ENCODE measurements around the gene CIRBP.

Gene CIRBP

DNA sequence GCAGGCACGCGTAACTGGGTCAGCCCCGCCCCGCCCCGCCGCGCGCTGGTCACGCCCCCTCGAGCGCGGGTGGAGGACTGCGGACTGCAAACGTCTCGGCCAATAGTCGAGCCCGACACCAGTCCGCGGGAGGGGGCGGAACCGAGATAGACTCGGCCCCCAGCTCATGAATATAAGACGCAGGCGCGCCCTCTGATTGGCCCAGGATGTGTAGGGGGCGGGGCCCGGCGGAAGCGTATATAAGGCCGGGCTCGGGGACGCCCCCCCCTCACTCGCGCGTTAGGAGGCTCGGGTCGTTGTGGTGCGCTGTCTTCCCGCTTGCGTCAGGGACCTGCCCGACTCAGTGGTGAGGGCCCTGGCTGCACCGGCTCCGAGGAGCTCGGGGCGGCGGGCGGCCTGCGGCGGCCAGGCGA is at the start of gene CIRBP:
Gene CIRBP (plus strand): TSS at position 268 of the 413 bp plus-strand sequence. CDS start 1,602 bp downstream, outside the sequence.
- in situ Hi-C loops (cut with MboI; ENCODE audit: low sequenced_read_pairs): no loop called here

DNA sequence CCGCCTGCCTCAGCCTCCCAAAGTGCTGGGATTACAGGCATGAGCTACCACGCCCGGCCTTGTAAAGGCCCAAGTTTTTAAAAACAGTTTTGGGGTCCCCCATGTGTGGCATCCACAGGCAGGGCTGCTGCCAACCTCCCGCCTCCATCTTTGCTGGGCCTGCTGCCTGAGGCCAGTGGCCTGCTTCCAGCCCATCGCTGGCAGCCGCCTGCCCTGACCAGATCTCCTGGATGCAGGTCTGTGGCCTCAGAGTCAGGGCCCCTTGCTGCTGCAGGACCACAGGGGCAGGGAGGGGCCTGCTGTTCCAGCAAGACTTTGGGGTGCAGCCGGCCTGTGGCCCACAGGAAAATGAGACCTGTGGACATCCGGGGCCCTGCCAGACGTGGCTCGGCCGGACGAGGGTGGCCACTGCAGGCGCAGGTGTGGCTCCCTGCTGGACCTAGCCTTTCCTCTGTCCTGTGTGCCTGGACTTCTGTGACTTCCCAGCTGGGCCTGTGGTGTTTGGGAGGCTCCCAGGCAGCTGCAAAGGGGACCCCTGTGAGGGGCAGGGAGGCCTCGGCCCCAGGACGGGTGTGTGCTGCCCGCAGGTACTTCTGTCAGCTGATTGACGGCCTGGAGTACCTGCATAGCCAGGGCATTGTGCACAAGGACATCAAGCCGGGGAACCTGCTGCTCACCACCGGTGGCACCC is 49.2 kb upstream of the CIRBP start:
- in situ Hi-C loops (cut with MboI; ENCODE audit: low sequenced_read_pairs): no loop called here

DNA sequence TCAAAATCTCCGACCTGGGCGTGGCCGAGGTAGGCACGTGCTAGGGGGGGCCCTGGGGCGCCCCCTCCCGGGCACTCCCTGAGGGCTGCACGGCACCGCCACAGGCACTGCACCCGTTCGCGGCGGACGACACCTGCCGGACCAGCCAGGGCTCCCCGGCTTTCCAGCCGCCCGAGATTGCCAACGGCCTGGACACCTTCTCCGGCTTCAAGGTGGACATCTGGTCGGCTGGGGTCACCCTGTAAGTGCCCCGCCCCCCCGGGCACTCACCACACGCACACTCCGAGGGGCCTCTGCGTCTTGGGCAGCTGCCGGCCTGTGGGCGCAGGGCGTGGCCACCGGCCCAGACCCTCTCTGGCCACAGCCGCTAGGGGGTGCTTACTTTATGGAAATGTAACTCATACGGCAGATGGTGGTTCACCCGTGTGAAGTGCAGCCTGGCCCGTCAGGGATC is 48.6 kb upstream of the CIRBP start:
- in situ Hi-C loops (cut with MboI; ENCODE audit: low sequenced_read_pairs): no loop called here

DNA sequence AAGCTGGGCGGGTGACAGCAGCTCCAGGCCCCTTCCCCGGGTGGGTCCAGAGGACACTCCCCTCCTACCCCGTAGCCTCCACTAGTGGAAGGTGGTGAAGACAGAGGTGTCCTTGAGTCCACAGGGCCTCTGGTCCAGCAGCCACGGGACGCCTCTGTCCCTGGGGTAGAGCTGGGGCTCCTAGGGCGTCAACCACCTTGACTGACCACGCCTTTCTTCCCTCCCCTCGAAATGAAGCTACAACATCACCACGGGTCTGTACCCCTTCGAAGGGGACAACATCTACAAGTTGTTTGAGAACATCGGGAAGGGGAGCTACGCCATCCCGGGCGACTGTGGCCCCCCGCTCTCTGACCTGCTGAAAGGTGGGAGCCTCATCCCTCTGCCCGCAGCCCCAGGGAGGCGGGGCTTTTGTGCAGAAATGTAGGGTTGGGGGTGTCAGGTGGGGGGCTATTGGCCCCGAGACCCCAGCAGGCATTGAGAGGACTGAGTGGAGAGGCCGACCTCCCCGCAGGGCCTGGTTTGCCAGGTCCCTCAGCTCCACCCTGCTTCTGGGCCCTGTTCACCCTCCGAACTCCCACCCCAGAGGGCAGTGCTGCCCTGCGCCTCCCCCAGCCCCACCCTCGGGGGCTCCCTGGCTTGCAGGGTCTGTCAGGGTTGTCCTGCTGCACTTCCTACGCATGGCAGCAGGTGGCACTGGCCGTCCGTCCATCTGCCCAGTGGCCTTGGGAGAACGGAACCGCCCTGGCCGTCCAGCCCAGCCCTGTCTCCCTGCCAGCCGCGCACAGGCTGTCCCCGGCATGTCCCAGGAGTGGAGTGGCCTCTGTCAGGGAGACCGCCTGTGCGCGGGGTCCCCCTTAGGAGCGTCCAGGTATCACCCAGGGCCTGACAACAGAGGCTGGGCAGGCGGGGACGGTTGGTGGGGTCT is 47.9 kb upstream of the CIRBP start:
- in situ Hi-C loops (cut with MboI; ENCODE audit: low sequenced_read_pairs): no loop called here

DNA sequence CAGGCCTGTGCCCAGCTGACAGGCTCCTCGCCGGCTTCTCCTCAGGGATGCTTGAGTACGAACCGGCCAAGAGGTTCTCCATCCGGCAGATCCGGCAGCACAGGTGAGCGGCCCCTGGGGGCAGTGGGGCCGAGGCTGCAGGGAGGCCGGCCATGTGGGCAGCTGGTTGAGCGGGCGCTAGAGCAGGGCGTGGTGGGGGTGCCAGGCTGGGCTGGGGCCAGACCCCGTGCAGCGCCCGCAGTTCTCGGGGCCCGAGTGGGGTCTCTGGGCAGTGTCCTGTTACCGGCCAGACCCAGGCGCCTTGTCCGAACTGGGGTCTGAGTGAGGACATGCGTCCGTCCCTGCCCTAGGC is 47.3 kb upstream of the CIRBP start:
- in situ Hi-C loops (cut with MboI; ENCODE audit: low sequenced_read_pairs): no loop called here

DNA sequence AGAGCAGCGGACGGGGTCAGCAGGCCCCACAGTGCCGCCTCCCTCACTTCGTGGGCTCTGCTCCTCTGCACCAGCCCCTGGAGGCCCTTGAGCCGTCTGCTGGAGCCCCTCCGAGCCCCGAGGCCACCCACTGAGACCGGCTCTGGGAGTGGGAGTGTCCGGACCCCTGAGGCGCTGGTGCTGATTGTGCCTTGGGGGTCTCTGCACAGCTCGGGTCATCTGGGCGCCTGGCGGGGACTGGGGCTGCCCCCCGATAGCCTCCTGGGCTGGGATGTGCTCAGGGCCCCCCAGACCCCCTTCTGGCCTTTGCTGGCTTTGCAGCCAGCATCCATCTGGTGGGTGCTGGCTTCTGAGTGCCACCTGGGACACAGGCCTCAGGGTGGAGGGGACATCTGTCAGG is 46.7 kb upstream of the CIRBP start:
- in situ Hi-C loops (cut with MboI; ENCODE audit: low sequenced_read_pairs): no loop called here

DNA sequence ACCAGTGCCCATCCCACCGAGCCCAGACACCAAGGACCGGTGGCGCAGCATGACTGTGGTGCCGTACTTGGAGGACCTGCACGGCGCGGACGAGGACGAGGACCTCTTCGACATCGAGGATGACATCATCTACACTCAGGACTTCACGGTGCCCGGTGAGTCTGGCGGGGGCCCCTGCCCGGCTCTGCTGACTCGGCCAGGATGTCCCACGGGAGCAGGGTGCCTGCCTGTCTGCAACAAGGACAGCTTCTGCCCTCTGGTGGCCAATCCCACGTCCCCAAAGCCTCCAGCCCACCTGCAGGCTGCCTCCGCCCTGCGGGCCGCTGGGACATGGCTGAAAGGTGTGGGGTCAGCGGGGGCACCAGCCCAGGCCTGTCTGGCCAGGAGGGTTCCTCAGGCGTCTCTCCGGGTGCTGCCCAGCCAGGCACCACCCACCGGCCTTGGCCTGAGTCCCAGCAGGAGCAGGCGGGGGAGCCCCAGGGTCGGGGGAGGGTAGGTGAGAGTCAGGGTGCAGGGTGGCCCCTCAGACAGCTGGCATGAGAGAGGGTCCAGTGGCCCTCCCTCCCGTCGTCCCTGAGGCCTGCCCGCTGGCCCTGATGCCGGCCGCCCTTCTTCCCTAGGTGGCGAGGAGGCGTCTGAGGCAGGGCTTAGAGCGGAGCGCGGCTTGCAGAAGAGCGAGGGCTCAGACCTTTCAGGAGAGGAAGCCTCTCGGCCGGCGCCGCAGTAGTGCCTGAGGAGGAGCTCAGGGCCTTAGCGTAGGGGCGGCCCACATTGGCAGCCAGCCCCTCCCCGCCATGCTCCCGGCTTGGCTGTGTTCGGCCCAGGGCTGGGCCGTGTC is 45.9 kb upstream of the CIRBP start:
- in situ Hi-C loops (cut with MboI; ENCODE audit: low sequenced_read_pairs): no loop called here

DNA sequence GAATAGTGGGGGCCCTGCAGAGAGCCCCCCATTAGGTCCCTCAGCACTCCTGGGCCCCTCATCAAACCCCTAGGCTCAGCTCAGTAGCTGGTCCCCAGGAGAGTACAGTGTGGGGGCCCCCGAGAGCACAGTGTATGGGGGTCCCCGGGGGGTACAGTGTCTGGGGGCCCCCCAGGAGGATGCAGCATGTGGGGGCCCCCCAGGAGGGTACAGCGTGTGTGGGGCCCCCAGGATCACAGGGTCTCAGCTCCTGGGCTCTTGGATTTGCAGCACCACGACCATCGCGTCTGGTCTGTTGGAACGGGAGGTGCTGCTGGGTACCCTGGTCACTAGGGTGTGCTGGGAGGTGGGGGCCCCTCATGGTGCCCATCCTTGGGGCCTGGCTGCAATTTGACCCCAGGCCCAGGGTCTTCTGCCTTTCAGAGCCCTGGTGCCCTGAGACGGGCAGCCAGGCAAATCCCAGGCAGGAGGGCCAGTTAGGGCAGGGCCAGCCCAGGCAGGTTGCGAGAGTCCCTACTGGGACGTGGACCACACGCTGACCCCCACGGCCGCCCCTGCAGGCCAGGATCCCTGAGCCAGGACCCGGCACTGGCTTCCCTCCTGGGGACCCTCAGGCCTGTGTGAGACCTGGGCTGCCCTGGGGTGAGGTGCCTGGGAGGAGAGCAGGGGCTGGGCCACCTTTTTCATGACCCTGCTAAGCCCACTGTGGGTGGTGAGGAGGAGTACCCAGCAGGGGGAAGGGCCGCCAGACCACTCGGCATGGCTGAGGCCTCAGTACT is 44.9 kb upstream of the CIRBP start:
- in situ Hi-C loops (cut with MboI; ENCODE audit: low sequenced_read_pairs): no loop called here

DNA sequence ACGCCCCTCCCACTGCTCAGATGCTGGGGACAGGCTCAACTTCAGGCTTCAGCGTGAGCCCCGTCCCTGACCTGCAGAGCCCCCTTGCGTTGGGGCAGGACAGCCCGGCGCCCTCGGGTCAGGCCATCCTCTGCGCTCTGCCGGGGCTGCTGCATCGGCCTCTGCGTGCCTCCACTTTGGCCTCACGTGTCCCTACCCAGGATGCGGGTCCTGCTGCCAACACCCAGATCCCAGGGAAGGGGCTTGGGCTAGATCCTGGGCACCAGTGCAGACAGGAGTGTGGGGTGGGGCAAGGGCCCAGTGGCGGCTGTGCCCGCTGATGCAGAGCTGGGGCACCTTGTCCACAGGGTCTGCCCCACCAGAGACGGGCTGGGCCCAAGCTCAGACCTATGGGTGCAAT is 44.3 kb upstream of the CIRBP start:
- in situ Hi-C loops (cut with MboI; ENCODE audit: low sequenced_read_pairs): no loop called here

DNA sequence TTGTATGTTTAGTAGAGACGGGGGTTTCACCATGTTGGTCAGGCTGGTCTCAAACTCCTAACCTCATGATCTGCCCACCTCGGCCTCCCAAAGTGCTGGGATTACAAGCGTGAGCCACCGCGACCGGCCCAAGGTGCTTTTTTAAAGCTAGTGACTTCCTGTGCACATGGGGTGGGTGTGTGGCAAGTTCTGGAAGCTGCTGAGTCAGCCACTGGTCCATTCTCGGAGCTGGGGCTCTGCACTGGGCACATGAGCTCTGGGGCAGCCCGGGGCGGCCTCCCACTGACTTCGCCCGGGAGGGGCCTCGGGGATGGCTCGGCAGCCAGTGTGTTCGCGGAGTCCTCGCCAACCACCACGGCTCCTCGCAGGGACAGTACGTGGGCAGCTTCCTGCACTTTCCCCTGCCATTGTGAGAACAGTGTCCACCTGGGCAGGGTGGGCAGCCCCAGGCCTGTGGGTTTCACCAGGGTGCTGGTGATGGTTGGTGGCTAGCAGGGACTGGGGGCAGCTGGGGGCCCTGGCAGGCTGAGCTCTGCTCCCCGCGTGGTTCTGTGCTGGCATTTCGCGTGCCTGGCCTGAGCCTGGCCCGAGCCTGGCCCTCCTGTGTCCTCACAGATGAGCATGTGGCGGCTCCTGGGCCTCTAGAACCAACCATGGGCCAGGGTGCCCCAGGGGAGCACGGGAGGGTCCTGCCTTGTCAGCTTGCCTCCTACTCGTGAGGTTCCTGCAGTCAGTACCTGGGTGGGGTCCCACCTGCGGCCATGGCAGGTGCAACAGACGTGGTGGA is 43.5 kb upstream of the CIRBP start:
- in situ Hi-C loops (cut with MboI; ENCODE audit: low sequenced_read_pairs): no loop called here

DNA sequence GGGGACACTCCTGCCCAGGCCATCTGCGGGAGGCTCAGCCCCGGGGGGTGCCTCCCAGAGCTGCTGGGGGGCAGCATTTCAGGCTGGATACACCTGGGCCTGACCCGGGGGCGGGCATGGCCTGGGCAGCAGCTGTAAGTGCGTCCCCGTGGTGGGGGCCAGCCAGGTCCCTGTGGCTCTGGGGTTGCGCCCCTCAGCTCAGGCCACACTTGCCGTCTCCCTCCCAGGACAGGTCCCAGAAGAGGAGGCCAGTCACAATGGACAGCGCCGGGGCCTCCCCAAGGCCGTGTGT is 43.0 kb upstream of the CIRBP start:
- in situ Hi-C loops (cut with MboI; ENCODE audit: low sequenced_read_pairs): no loop called here

DNA sequence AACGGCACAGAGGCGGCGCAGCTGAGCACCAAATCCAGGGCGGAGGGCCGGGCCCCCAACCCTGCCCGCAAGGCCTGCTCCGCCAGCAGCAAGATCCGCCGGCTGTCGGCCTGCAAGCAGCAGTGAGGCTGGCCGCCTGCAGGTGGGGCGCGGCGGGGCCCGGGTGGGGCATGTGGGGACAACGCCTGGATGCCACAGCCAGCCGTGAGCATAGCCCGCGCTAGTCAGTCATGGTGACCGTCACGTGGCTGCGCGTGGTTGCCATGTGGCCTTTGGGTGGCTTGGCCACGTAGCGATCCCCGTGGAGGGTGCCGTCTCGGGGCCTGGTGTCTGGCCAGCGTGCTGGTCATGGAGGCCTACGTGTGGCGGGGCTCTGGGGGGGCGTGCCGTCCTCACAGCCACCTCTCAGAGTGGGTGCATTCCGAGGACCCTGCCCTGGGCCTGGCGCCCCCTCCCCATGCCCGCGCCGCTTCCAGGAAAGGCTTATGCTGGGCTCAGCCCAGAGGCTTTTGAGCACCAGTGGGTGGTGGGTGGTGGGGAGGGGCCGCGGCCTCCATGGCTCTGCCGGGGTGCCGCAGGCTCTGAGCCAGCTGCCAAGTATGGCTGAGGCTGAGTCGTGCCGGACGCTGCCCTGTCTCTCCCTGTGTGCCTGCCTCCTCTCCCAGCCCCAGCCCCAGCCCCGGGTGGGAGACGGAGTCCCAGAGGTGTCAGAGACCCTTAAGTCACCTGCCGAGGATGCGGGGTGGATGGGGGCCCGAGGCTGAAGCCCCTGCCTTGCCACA is 42.4 kb upstream of the CIRBP start:
- in situ Hi-C loops (cut with MboI; ENCODE audit: low sequenced_read_pairs): no loop called here

DNA sequence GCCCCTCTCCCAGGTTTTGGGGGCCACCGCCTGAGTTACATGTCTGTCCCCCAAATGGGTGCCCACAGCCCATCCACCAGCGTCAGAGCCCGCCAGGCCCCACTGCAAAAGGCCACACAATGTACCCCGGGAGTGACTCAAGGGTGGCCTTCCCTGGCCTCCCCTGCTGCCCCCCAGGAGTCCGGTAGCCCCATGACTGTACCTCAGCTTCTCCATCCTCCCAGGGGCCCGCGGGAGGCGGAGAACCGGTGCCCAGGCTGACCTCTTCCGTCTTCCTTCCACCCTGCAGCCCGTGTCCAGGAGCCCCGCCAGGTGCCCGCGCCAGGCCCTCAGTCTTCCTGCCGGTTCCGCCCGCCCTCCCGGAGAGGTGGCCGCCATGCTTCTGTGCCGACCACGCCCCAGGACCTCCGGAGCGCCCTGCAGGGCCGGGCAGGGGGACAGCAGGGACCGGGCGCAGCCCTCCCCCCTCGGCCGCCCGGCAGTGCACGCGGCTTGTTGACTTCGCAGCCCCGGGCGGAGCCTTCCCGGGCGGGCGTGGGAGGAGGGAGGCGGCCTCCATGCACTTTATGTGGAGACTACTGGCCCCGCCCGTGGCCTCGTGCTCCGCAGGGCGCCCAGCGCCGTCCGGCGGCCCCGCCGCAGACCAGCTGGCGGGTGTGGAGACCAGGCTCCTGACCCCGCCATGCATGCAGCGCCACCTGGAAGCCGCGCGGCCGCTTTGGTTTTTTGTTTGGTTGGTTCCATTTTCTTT is 41.7 kb upstream of the CIRBP start:
- in situ Hi-C loops (cut with MboI; ENCODE audit: low sequenced_read_pairs): no loop called here

DNA sequence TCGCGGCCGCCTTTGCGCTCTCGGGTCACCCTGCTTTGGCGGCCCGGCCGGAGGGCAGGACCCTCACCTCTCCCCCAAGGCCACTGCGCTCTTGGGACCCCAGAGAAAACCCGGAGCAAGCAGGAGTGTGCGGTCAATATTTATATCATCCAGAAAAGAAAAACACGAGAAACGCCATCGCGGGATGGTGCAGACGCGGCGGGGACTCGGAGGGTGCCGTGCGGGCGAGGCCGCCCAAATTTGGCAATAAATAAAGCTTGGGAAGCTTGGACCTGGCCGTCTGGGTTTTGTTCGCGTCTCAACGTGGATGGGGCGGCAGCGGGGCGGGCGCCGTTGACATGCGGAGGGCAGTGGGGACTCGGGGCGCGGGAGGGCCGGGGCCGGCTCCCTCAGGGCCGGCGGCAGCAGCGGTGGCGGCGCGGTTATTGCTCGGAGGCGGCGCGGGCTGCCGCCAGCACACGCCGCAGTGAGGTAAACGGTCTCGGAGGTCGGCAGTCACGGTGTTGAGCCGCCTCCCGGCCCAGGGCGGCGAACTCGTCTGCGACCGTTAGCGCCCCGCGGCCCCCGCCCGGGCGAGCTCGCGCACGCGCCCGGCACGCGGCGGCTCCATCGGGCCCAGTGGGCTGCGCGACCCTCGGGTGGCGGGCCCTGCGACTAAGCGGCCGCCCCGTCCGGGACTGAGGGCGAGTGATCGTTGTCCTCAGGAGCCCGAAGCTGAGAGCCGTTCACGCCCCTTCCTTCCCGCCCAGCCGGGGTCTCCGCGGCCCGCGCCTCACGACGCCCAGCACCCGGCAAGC is 40.8 kb upstream of the CIRBP start:
- in situ Hi-C loops (cut with MboI; ENCODE audit: low sequenced_read_pairs): no loop called here

DNA sequence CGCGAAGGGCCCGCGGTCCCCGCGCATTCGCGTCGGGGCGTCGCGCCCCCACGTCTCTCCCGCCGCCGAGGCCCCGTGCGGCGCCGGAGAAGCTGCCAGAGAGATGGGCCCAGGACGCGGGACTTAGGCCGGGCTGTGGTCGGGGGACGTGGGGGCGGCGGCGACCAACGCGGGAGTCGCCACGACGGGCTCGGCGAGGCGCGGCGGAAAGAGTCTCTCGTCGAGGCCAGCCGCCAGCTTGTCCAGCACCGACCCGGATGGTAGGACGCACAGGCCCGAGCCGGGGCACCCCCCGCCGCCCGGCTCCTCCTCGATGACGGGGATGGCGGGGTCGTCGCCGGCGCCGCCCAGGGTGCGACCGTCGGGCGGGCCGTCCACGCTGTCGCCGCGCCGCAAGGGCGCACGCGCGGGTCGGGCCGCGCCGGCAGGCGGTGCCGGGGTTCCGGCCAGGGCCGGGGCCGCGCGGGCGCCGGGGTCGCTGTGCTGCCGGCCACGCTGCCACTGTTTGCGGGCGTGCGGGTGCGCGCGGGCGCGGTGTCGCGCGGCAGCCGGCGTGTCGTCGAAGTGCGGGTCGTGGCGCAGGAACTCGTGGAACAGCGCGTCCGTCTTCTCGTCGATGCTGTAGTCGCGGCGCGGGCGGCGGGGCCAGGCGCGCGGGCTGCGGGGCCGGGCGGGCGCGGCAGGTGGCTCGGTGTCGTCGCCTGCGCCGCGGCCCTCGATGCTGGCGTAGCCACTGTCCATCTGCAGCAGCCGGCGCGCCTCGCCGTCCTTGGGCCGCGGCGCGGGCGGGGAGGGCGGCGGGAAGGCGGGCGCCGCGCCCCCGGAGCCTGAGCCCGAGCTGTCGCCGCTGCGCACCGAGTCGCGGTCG is 39.8 kb upstream of the CIRBP start:
- in situ Hi-C loops (cut with MboI; ENCODE audit: low sequenced_read_pairs): no loop called here

DNA sequence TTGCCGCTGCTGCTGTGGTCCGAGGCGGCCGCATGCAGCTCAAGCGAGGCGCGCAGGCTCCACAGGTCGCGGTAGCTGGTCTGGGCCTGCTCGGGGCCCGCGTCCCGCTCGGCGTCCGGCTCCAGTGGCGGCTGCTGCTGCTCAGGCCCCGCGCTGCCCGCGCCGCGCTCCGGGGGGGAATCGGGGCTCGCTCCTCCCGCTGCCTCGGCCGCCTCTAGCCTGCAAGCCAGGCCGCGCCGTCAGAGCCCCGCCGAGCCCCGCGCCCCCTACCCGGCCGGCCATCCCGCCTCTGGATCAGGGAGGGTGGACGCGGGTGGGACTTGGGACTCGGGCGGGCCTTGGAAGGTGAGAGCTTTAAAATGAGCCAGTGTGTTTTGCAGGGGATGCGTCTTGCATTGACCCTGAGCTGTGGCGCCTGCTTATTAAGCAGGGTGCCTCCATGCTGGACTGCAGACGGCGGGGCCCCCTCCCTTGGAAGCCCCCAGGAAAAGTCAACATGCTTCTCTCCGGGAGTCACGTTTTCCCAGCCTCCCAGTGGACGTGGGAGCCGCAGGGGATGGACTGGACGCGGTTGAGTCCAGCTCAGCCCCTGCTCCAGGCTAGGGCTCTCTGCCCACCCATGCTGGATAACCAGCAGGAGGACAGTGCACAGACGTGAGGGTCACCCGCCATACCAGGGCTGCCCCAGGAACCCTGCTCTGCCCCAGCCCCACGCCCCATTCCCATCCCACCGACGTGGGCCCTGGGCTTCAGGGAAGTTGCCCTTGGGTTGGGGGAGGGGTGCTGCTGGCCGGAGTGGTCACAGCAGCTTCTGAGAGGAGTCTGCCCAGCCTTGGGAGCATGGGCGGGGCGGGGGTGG is 39.0 kb upstream of the CIRBP start:
- in situ Hi-C loops (cut with MboI; ENCODE audit: low sequenced_read_pairs): no loop called here
